DND-41 (cell line): Measurements from ENCODE around the gene COX10.

Experiments used
- ATAC-seq: fragments of 200-7000 bp; cut with Tn5 transposase; 3 replicates; pipeline ENCODE4 v1.9.1; 2021; ENCODE audit warnings: low read depth; ENCODE audit not compliant: insufficient read depth
- DNase-seq: peaks from one replicate; pipeline ENCODE4 v3.0.0-alpha.2; 2020
- H2AFZ ChIP-seq: 2 replicates; pipeline ENCODE4 v1.6.0; 2012; ENCODE audit warnings: low read depth, low read length
- H3K27ac ChIP-seq: 2 replicates; pipeline ENCODE4 v1.5.1; 2012; ENCODE audit warnings: low read length, inconsistent platforms
- H3K27me3 ChIP-seq: fragments of 200-600 bp; sonication (generic); 2 replicates; pipeline ENCODE4 v1.6.0; 2012; ENCODE audit warnings: low read length, mild to moderate bottlenecking, inconsistent platforms; ENCODE audit not compliant: insufficient read depth, poor library complexity
- H3K36me3 ChIP-seq: 2 replicates; pipeline ENCODE4 v1.5.1; 2012; ENCODE audit warnings: low read length, inconsistent platforms; ENCODE audit not compliant: insufficient read depth
- H3K4me1 ChIP-seq: 2 replicates; pipeline ENCODE4 v1.5.1; 2012; ENCODE audit warnings: mild to moderate bottlenecking, low read length; ENCODE audit not compliant: insufficient read depth
- H3K4me2 ChIP-seq: 2 replicates; pipeline ENCODE4 v1.6.0; 2012; ENCODE audit warnings: mild to moderate bottlenecking, moderate library complexity, low read length, inconsistent platforms; ENCODE audit not compliant: insufficient read depth
- H3K4me3 ChIP-seq, 2 experiments: fragments of 200-600 bp in 1 of 2; shearing (Covaris generic) in 1 of 2; 2 replicates each; pipeline ENCODE4 v1.5.1; 2012 to 2016; ENCODE audit warnings: inconsistent platforms in 2 of 2, low read length in 2 of 2, mild to moderate bottlenecking in 2 of 2, low read depth in 1 of 2, moderate library complexity in 1 of 2
- H3K79me2 ChIP-seq: 2 replicates; pipeline ENCODE4 v1.6.0; 2012; ENCODE audit warnings: low read length, inconsistent platforms; ENCODE audit not compliant: insufficient read depth
- H3K9ac ChIP-seq: 2 replicates; pipeline ENCODE4 v1.6.0; 2012; ENCODE audit warnings: low read depth, mild to moderate bottlenecking, inconsistent platforms, low read length, moderate library complexity
- H3K9me3 ChIP-seq: 2 replicates; pipeline ENCODE4 v1.5.1; 2012; ENCODE audit warnings: low read length, moderate library complexity, mild to moderate bottlenecking, inconsistent platforms; ENCODE audit not compliant: insufficient read depth, severe bottlenecking
- H4K20me1 ChIP-seq: 2 replicates; pipeline ENCODE4 v1.6.0; 2012; ENCODE audit warnings: low read length; ENCODE audit not compliant: insufficient read depth
- EZH2 ChIP-seq: IDR thresholded peaks from 3 replicates; pipeline ENCODE4 v1.6.1; 2012; ENCODE audit warnings: borderline replicate concordance, low read depth, mild to moderate bottlenecking, moderate library complexity, low read length, inconsistent platforms; ENCODE audit not compliant: severe bottlenecking
- TF ChIP-seq, protein P1 (sequence below): IDR thresholded peaks from 2 replicates; pipeline ENCODE4 v1.5.1; 2012; ENCODE audit warnings: borderline replicate concordance, low read length, moderate library complexity, mild to moderate bottlenecking; ENCODE audit not compliant: poor library complexity, severe bottlenecking; ENCODE audit errors: extremely low read depth

The COX10 gene

DNA sequence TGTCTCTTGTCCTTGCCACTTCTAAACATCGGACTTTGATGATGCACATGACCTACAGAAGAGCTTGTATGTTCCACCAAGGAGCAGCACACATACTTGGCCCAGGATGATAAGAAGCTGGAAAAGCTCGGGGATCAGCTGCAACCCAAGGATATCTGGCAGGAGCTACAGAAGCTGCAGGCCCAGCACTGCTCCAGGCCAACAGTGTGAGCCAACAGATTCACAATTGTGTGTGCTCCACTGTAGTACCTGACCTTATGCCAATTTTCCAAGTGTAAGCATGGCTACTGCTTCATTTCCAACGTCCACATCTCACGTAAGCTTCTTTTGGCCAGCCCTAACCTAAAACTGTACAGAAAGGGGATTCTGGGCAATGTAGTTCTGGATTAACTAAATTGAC lies 83.4 kb downstream of the COX10 start:
- TF ChIP-seq, protein P1, sequence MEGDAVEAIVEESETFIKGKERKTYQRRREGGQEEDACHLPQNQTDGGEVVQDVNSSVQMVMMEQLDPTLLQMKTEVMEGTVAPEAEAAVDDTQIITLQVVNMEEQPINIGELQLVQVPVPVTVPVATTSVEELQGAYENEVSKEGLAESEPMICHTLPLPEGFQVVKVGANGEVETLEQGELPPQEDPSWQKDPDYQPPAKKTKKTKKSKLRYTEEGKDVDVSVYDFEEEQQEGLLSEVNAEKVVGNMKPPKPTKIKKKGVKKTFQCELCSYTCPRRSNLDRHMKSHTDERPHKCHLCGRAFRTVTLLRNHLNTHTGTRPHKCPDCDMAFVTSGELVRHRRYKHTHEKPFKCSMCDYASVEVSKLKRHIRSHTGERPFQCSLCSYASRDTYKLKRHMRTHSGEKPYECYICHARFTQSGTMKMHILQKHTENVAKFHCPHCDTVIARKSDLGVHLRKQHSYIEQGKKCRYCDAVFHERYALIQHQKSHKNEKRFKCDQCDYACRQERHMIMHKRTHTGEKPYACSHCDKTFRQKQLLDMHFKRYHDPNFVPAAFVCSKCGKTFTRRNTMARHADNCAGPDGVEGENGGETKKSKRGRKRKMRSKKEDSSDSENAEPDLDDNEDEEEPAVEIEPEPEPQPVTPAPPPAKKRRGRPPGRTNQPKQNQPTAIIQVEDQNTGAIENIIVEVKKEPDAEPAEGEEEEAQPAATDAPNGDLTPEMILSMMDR, result no peak
- TF ChIP-seq EZH2, result no peak
- ATAC-seq (no peak), DNase-seq (no peak)
- Histone ChIP-seq H3K27ac (no peak overlapping the region), H3K27me3 (no peaks in the 10 kb centered on the region), H3K79me2 (no peaks in the 10 kb centered on the region), H3K4me1 (no peaks in the 10 kb centered on the region), H3K9ac (no peak overlapping the region), H3K9me3 (no peaks in the 10 kb centered on the region), H2AFZ (no peak overlapping the region), H3K4me2 (no peak overlapping the region), H3K4me3 (no peak overlapping the region), H4K20me1 (peaks cover 7% of the 10 kb centered on the region; the same call in 1 of the 2 replicates), H3K36me3 (no peaks in the 10 kb centered on the region; the same call in 1 of the 2 replicates)

DNA sequence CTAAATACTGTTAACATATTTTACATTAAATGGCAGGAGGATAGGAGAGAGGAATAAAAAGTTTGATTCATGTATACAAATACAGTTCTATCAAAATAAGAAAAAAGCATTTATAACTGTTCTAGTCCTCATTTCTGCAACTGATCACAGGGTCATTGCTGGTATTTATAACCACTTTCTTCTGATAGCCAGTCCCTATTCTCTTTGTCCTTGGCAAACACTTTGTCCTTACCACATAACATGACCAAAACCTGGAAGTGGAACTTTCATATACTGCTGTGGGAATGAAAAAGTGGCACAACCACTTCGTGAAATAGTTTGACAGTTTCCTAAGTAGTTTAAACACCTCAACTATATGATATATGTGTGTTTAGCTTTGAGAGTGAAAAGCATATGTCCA lies 84.1 kb downstream of the COX10 start:
- ATAC-seq (no peak), DNase-seq (no peak)
- H3K79me2 ChIP-seq, result no peaks in the 10 kb centered on the region
- peaks cover 9% of the 10 kb centered on the region; the same call in 1 of the 2 replicates for H4K20me1 ChIP-seq
- H3K4me3 ChIP-seq, result no peak overlapping the region
- no peak overlapping the region for H3K27ac ChIP-seq
- no peak overlapping the region for H3K4me2 ChIP-seq
- H3K27me3 ChIP-seq, result no peaks in the 10 kb centered on the region
- no peak for TF ChIP-seq EZH2
- TF ChIP-seq, protein P1, result no peak
- no peak overlapping the region for H3K9ac ChIP-seq
- no peaks in the 10 kb centered on the region; the same call in 1 of the 2 replicates for H3K36me3 ChIP-seq
- H2AFZ ChIP-seq, result no peak overlapping the region
- no peaks in the 10 kb centered on the region for H3K9me3 ChIP-seq
- no peaks in the 10 kb centered on the region for H3K4me1 ChIP-seq

DNA sequence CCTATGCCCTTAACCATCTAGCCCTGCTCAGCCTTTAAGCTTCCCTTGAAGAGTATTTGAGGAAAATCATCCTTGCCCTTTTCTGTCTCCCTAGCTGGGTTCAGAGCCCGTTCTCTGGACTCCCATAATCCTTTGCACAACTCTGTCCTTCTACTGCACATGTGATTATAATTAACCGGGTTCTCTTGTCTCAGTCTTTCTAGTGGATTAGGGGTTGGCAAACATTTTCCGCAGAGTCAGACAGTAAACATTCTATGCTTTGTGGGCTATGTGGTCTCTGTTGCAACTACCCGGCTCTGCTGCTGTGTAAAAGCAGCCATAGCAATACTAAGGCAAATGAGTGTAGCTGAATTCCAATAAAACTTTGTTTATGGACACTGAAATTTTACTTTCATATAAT lies 87.4 kb downstream of the COX10 start:
- no peak overlapping the region for H3K9ac ChIP-seq
- H4K20me1 ChIP-seq, result peaks cover 6% of the 10 kb centered on the region; the same call in 1 of the 2 replicates
- no peaks in the 10 kb centered on the region for H3K4me1 ChIP-seq
- ATAC-seq, result no peak
- no peak for TF ChIP-seq EZH2
- TF ChIP-seq, protein P1, result no peak
- H2AFZ ChIP-seq, result no peak overlapping the region
- no peak for DNase-seq
- H3K79me2 ChIP-seq, result no peaks in the 10 kb centered on the region
- H3K9me3 ChIP-seq, result no peaks in the 10 kb centered on the region
- no peaks in the 10 kb centered on the region for H3K27me3 ChIP-seq
- no peak overlapping the region for H3K27ac ChIP-seq
- H3K36me3 ChIP-seq, result peaks cover 3% of the 10 kb centered on the region; the same call in 1 of the 2 replicates
- H3K4me3 ChIP-seq, result no peak overlapping the region
- H3K4me2 ChIP-seq, result no peak overlapping the region

DNA sequence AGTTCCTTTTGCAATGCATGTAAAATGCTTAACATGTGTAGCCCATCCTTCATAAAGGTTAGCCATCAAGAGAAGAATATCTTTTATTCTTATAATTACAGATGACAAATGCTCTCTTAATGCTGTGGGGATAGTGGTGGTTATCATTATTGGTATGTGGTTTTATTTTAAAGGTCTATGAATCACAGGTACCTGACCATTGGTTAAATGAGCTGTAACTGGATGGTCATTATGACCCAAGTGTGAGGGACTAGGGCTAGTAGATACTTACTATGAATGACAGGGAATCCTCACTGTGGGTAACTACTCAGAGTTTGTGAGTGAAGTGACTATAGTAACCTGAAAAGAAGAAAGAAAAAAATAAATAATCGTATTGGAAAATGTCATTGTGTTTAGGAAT lies 88.5 kb downstream of the COX10 start:
- H3K36me3 ChIP-seq, result peaks cover 3% of the 10 kb centered on the region; the same call in 1 of the 2 replicates
- TF ChIP-seq EZH2, result no peak
- TF ChIP-seq, protein P1, result no peak
- H3K4me1 ChIP-seq, result no peaks in the 10 kb centered on the region
- H3K4me3 ChIP-seq, result no peak overlapping the region
- no peaks in the 10 kb centered on the region for H3K9me3 ChIP-seq
- H3K4me2 ChIP-seq, result no peak overlapping the region
- H4K20me1 ChIP-seq, result peaks cover 6% of the 10 kb centered on the region; the same call in 1 of the 2 replicates
- no peaks in the 10 kb centered on the region for H3K79me2 ChIP-seq
- H3K27me3 ChIP-seq, result no peaks in the 10 kb centered on the region
- no peak for DNase-seq
- H3K9ac ChIP-seq, result no peak overlapping the region
- no peak overlapping the region for H3K27ac ChIP-seq
- ATAC-seq, result no peak
- H2AFZ ChIP-seq, result no peak overlapping the region
